ENCODE measurements around the gene HOXB7.
A peak's percentile ranks its signal among the peaks of the same experiment; 100 is the strongest.

HOXB7 gene

GRCh38 chr17:48610282-48611211 is at the start of gene HOXB7:
Gene HOXB7 (minus strand): TSS chr17:48611017. CDS start chr17:48610918, 99 bp downstream.
- peak; percentile 63 for DNase-seq

GRCh38 chr17:48655913-48656312 is 45.1 kb upstream of the HOXB7 start:
- DNase-seq, result no peak

- DNase-seq, result no peak
These were observed 38.9 kb upstream of the HOXB7 start for GRCh38 chr17:48649741-48650140.

GRCh38 chr17:48647963-48648245 is 37.1 kb upstream of the HOXB7 start:
- DNase-seq, result no peak

- DNase-seq, result peak; percentile 22
These were observed 36.5 kb upstream of the HOXB7 start for GRCh38 chr17:48647103-48647962.

- DNase-seq, result peak; percentile 76
These were observed 35.6 kb upstream of the HOXB7 start for GRCh38 chr17:48646183-48647102.

GRCh38 chr17:48645639-48646182 is 34.9 kb upstream of the HOXB7 start:
- DNase-seq, result no peak

- DNase-seq, result no peak
These were observed 34.2 kb upstream of the HOXB7 start for GRCh38 chr17:48644910-48645557.

- no peak for DNase-seq
These were observed 33.3 kb upstream of the HOXB7 start for GRCh38 chr17:48644159-48644558.

- no peak for DNase-seq
These were observed 32.8 kb upstream of the HOXB7 start for GRCh38 chr17:48643697-48644012.

- DNase-seq, result no peak
These were observed 32.3 kb upstream of the HOXB7 start for GRCh38 chr17:48642843-48643696.

GRCh38 chr17:48642059-48642842 is 31.4 kb upstream of the HOXB7 start:
- no peak for DNase-seq

GRCh38 chr17:48641541-48642058 is 30.8 kb upstream of the HOXB7 start:
- DNase-seq, result no peak

- DNase-seq, result no peak
These were observed 30.0 kb upstream of the HOXB7 start for GRCh38 chr17:48640858-48641180.

- DNase-seq, result no peak
These were observed 29.4 kb upstream of the HOXB7 start for GRCh38 chr17:48639982-48640857.

GRCh38 chr17:48639136-48639535 is 28.3 kb upstream of the HOXB7 start:
- DNase-seq, result no peak

- no peak for DNase-seq
These were observed 26.8 kb upstream of the HOXB7 start for GRCh38 chr17:48637323-48638260.

Measured in COR-L47 (cell line).